HEK293 (cell line): ENCODE results near the gene LCE3B.

Experiments
- CTCF ChIA-PET: fragments of 350-600 bp; formaldehyde crosslinking; extraction: SDS; loops from one replicate; lab custom pipeline; 2021; ENCODE audit warnings: antibody characterized with exemption; lab: Yijun Ruan, JAX
- POLR2A ChIA-PET: fragments of 300-600 bp; formaldehyde crosslinking; extraction: SDS; loops from one replicate; lab custom pipeline; 2020; ENCODE audit warnings: antibody characterized with exemption, inconsistent platforms; lab: Yijun Ruan, JAX
- H3K27ac ChIP-seq: fragments of 200-500 bp; sonication (Bioruptor generic); 2 replicates; pipeline ENCODE4 v1.5.1; 2014; ENCODE audit warnings: low read depth, low read length, control low read depth, inconsistent platforms; ENCODE audit errors: extremely low read depth
- H3K36me3 ChIP-seq, 2 experiments: fragments of 200-500 bp in 1 of 2; sonication (Bioruptor generic) in 1 of 2; 1 replicate in 1 of 2; 2 replicates in 1 of 2; pipeline ENCODE4 v1.5.1; 2014 to 2017; ENCODE audit warnings: inconsistent platforms in 2 of 2, low read length in 2 of 2; ENCODE audit not compliant: control insufficient read depth in 2 of 2, insufficient read depth in 1 of 2
- H3K4me1 ChIP-seq: fragments of 200-500 bp; sonication (Bioruptor generic); 2 replicates; pipeline ENCODE4 v1.5.1; 2014; ENCODE audit warnings: mild to moderate bottlenecking, low read length, inconsistent platforms; ENCODE audit not compliant: control insufficient read depth, insufficient read depth
- H3K4me3 ChIP-seq: 2 replicates; pipeline ENCODE4 v1.5.1; 2011; ENCODE audit warnings: low read depth, mild to moderate bottlenecking, control low read depth, low read length, moderate library complexity
- H3K9me3 ChIP-seq: fragments of 200-500 bp; sonication (Bioruptor generic); 2 replicates; pipeline ENCODE4 v1.5.1; 2014; ENCODE audit warnings: low read depth, low read length, inconsistent platforms; ENCODE audit not compliant: control insufficient read depth, insufficient read depth
- HOXD13 ChIP-seq: sonication (generic); formaldehyde crosslinking; IDR thresholded peaks from 2 replicates; pipeline ENCODE4 v1.8.0; 2022; ENCODE audit warnings: missing genetic modification reagents, borderline replicate concordance
- KLF10 ChIP-seq: fragments of 450-650 bp; IDR thresholded peaks from 2 replicates; pipeline ENCODE4 v1.5.1; 2018; ENCODE audit warnings: missing biosample characterization, mild to moderate bottlenecking, missing genetic modification characterization
- KLF9 ChIP-seq: fragments of 450-650 bp; formaldehyde crosslinking; IDR thresholded peaks from 2 replicates; pipeline ENCODE4 v1.5.1; 2016; ENCODE audit warnings: missing biosample characterization, missing genetic modification characterization, low read depth
- MZF1 ChIP-seq: fragments of 450-650 bp; formaldehyde crosslinking; IDR thresholded peaks from 2 replicates; pipeline ENCODE4 v1.5.1; 2017; ENCODE audit warnings: missing biosample characterization, missing genetic modification characterization, borderline replicate concordance
- OVOL3 ChIP-seq: fragments of 450-650 bp; formaldehyde crosslinking; IDR thresholded peaks from 2 replicates; pipeline ENCODE4 v1.5.1; 2016; ENCODE audit warnings: missing biosample characterization, missing genetic modification characterization
- REST ChIP-seq: fragments of 450-650 bp; formaldehyde crosslinking; IDR thresholded peaks from 2 replicates; pipeline ENCODE4 v1.5.1; 2016; ENCODE audit warnings: missing biosample characterization, missing genetic modification characterization
- SP2 ChIP-seq: fragments of 450-650 bp; formaldehyde crosslinking; IDR thresholded peaks from 2 replicates; pipeline ENCODE4 v1.5.1; 2016; ENCODE audit warnings: missing biosample characterization, missing genetic modification characterization
- SP3 ChIP-seq: fragments of 450-650 bp; formaldehyde crosslinking; IDR thresholded peaks from 2 replicates; pipeline ENCODE4 v1.5.1; 2016; ENCODE audit warnings: missing biosample characterization, missing genetic modification characterization
- TCF7L2 ChIP-seq: IDR thresholded peaks from 2 replicates; pipeline ENCODE4 v1.6.1; 2011; ENCODE audit warnings: low read depth, mild to moderate bottlenecking, inconsistent platforms, low read length, moderate library complexity, borderline replicate concordance
- WT1 ChIP-seq: fragments of 450-650 bp; formaldehyde crosslinking; IDR thresholded peaks from 2 replicates; pipeline ENCODE4 v1.5.1; 2016; ENCODE audit warnings: missing biosample characterization, missing genetic modification characterization
- ZBTB48 ChIP-seq: fragments of 450-650 bp; formaldehyde crosslinking; IDR thresholded peaks from 2 replicates; pipeline ENCODE4 v1.5.1; 2016; ENCODE audit warnings: missing biosample characterization, missing genetic modification characterization
- ZBTB49 ChIP-seq: fragments of 450-650 bp; formaldehyde crosslinking; IDR thresholded peaks from 2 replicates; pipeline ENCODE4 v1.5.1; 2016; ENCODE audit warnings: missing biosample characterization, missing genetic modification characterization, low read depth
- ZBTB8A ChIP-seq: fragments of 450-650 bp; formaldehyde crosslinking; IDR thresholded peaks from 2 replicates; pipeline ENCODE4 v1.5.1; 2016; ENCODE audit warnings: missing biosample characterization, missing genetic modification characterization
- ZNF155 ChIP-seq: fragments of 450-650 bp; formaldehyde crosslinking; IDR thresholded peaks from 2 replicates; pipeline ENCODE4 v1.5.1; 2016; ENCODE audit warnings: missing biosample characterization, missing genetic modification characterization
- ZNF174 ChIP-seq: fragments of 450-650 bp; formaldehyde crosslinking; IDR thresholded peaks from 2 replicates; pipeline ENCODE4 v1.5.0; 2017; ENCODE audit warnings: missing biosample characterization, mild to moderate bottlenecking, missing genetic modification characterization
- ZNF202 ChIP-seq: fragments of 450-650 bp; formaldehyde crosslinking; IDR thresholded peaks from 2 replicates; pipeline ENCODE4 v1.5.1; 2016; ENCODE audit warnings: missing biosample characterization, missing genetic modification characterization, borderline replicate concordance
- ZNF24 ChIP-seq: fragments of 450-650 bp; formaldehyde crosslinking; IDR thresholded peaks from 2 replicates; pipeline ENCODE4 v1.5.1; 2016; ENCODE audit warnings: missing biosample characterization, missing genetic modification characterization
- ZNF311 ChIP-seq: fragments of 450-650 bp; formaldehyde crosslinking; IDR thresholded peaks from 2 replicates; pipeline ENCODE4 v1.5.1; 2017; ENCODE audit warnings: missing biosample characterization, missing genetic modification characterization, borderline replicate concordance
- ZNF350 ChIP-seq: fragments of 450-650 bp; formaldehyde crosslinking; IDR thresholded peaks from 2 replicates; pipeline ENCODE4 v1.5.0; 2017; ENCODE audit warnings: missing biosample characterization, mild to moderate bottlenecking, missing genetic modification characterization
- ZNF391 ChIP-seq: fragments of 450-650 bp; formaldehyde crosslinking; IDR thresholded peaks from 2 replicates; pipeline ENCODE4 v1.5.1; 2016; ENCODE audit warnings: low read depth, missing biosample characterization, missing genetic modification characterization, borderline replicate concordance
- ZNF433 ChIP-seq: fragments of 450-650 bp; formaldehyde crosslinking; IDR thresholded peaks from 2 replicates; pipeline ENCODE4 v1.5.1; 2016; ENCODE audit warnings: missing biosample characterization, missing genetic modification characterization, low read depth
- ZNF514 ChIP-seq: fragments of 450-650 bp; formaldehyde crosslinking; IDR thresholded peaks from 2 replicates; pipeline ENCODE4 v1.5.1; 2016; ENCODE audit warnings: missing biosample characterization, missing genetic modification characterization
- ZNF518A ChIP-seq: fragments of 450-650 bp; formaldehyde crosslinking; conservative IDR thresholded peaks from 2 replicates; pipeline ENCODE4 v1.5.1; 2016; ENCODE audit warnings: low read depth, missing biosample characterization, missing genetic modification characterization
- ZNF624 ChIP-seq: fragments of 450-650 bp; formaldehyde crosslinking; IDR thresholded peaks from 2 replicates; pipeline ENCODE4 v1.5.1; 2017; ENCODE audit warnings: missing biosample characterization, missing genetic modification characterization
- ZNF747 ChIP-seq: fragments of 450-650 bp; formaldehyde crosslinking; IDR thresholded peaks from 2 replicates; pipeline ENCODE4 v1.5.1; 2016; ENCODE audit warnings: missing biosample characterization, missing genetic modification characterization
- ZNF777 ChIP-seq: fragments of 450-650 bp; formaldehyde crosslinking; IDR thresholded peaks from 2 replicates; pipeline ENCODE4 v1.5.1; 2017; ENCODE audit warnings: missing biosample characterization, missing genetic modification characterization, borderline replicate concordance
- ZSCAN16 ChIP-seq: fragments of 450-650 bp; formaldehyde crosslinking; IDR thresholded peaks from 2 replicates; pipeline ENCODE4 v1.5.1; 2016; ENCODE audit warnings: missing biosample characterization, missing genetic modification characterization
- ZXDB ChIP-seq: fragments of 450-650 bp; formaldehyde crosslinking; IDR thresholded peaks from 2 replicates; pipeline ENCODE4 v1.5.1; 2016; ENCODE audit warnings: missing biosample characterization, missing genetic modification characterization

Gene LCE3B

GRCh38 chr1:152656459-152656858 lies 42.8 kb downstream of the LCE3B start:
- ChIA-PET POLR2A (no interaction called here), CTCF (interaction anchor here (4.4 kb wide), 1 partner anchor 214 kb away, joined by 24 read pairs; no protein-coding TSS in a partner anchor)
- no peaks in the 10 kb centered on the region for H3K9me3 ChIP-seq
- no peak overlapping the region for H3K4me3 ChIP-seq
- no peaks in the 10 kb centered on the region for H3K4me1 ChIP-seq
- no peak for TF ChIP-seq ZNF518A
- TF ChIP-seq WT1 (tag by site-specific recombination), result no peak
- no peak for TF ChIP-seq SP3 (tag by site-specific recombination)
- TF ChIP-seq TCF7L2, result no peak
- no peak for TF ChIP-seq ZNF174 (tag by site-specific recombination)
- TF ChIP-seq ZNF155, result no peak
- TF ChIP-seq ZNF311 (tag by site-specific recombination), result no peak
- TF ChIP-seq ZNF624 (tag by site-specific recombination), result no peak
- no peak for TF ChIP-seq SP2
- TF ChIP-seq KLF9 (tag by site-specific recombination), result no peak
- no peak for TF ChIP-seq ZNF433 (tag by site-specific recombination)
- no peak overlapping the region for H3K27ac ChIP-seq
- H3K36me3 ChIP-seq, result no peaks in the 10 kb centered on the region

GRCh38 chr1:152657677-152658076 lies 44.1 kb downstream of the LCE3B start:
- Histone ChIP-seq H3K4me1 (no peaks in the 10 kb centered on the region), H3K36me3 (no peaks in the 10 kb centered on the region), H3K9me3 (no peaks in the 10 kb centered on the region), H3K27ac (no peak overlapping the region), H3K4me3 (no peak overlapping the region)
- ChIA-PET POLR2A (no interaction called here), CTCF (interaction anchor here (0.8 to 0.9 kb wide), 3 partner anchors 24 to 534 kb away, joined by 3 to 4 read pairs (median 3); no protein-coding TSS in a partner anchor)
- no peak for TF ChIP-seq ZBTB49 (tag by site-specific recombination)
- no peak for TF ChIP-seq ZXDB (tag by site-specific recombination)
- no peak for TF ChIP-seq HOXD13 (CRISPR knock-in tag)
- no peak for TF ChIP-seq REST (tag by site-specific recombination)
- TF ChIP-seq ZNF777, result no peak
- no peak for TF ChIP-seq ZNF514 (tag by site-specific recombination)
- TF ChIP-seq MZF1 (tag by site-specific recombination), result no peak
- TF ChIP-seq ZBTB8A, result no peak
- no peak for TF ChIP-seq ZNF747 (tag by site-specific recombination)
- TF ChIP-seq ZNF391 (tag by site-specific recombination), result no peak
- TF ChIP-seq ZNF202 (tag by site-specific recombination), result no peak
- TF ChIP-seq ZSCAN16 (tag by site-specific recombination), result no peak
- no peak for TF ChIP-seq KLF10
- no peak for TF ChIP-seq OVOL3 (tag by site-specific recombination)
- no peak for TF ChIP-seq ZNF350 (tag by site-specific recombination)
- TF ChIP-seq ZBTB48 (tag by site-specific recombination), result no peak
- TF ChIP-seq ZNF24, result no peak
